H7 (cell line): ENCODE data around the gene ABCA5. TPM values are rescaled to one million over a fixed set of nuclear protein-coding genes. Genes with fewer than 3 reads are reported as not detected.

ENCODE experiments used
- DNase-seq: peaks from one replicate; pipeline ENCODE4 v3.0.0; 2012
- H3K27me3 ChIP-seq: 2 replicates; pipeline ENCODE4 v1.6.0; 2011; ENCODE audit warnings: mild to moderate bottlenecking, low read length; ENCODE audit not compliant: control insufficient read depth, insufficient read depth
- H3K36me3 ChIP-seq: replicated peaks from 2 replicates; pipeline ENCODE4 v1.5.1; 2011; ENCODE audit warnings: low read length; ENCODE audit not compliant: control insufficient read depth, insufficient read depth
- H3K4me3 ChIP-seq: 2 replicates; pipeline ENCODE4 v1.5.1; 2011; ENCODE audit warnings: low read depth, mild to moderate bottlenecking, control low read depth, low read length, moderate library complexity; ENCODE audit not compliant: insufficient read depth
- total RNA-seq: library from RNA; depleted of rRNA; stranded (reverse); fragments of >200 nt; shearing (Covaris generic); gene quantifications from 2 replicates; pipeline ENCODE4 v1.2.3, GENCODE V29; 2014; rRNA removed

ABCA5 gene, protein sequence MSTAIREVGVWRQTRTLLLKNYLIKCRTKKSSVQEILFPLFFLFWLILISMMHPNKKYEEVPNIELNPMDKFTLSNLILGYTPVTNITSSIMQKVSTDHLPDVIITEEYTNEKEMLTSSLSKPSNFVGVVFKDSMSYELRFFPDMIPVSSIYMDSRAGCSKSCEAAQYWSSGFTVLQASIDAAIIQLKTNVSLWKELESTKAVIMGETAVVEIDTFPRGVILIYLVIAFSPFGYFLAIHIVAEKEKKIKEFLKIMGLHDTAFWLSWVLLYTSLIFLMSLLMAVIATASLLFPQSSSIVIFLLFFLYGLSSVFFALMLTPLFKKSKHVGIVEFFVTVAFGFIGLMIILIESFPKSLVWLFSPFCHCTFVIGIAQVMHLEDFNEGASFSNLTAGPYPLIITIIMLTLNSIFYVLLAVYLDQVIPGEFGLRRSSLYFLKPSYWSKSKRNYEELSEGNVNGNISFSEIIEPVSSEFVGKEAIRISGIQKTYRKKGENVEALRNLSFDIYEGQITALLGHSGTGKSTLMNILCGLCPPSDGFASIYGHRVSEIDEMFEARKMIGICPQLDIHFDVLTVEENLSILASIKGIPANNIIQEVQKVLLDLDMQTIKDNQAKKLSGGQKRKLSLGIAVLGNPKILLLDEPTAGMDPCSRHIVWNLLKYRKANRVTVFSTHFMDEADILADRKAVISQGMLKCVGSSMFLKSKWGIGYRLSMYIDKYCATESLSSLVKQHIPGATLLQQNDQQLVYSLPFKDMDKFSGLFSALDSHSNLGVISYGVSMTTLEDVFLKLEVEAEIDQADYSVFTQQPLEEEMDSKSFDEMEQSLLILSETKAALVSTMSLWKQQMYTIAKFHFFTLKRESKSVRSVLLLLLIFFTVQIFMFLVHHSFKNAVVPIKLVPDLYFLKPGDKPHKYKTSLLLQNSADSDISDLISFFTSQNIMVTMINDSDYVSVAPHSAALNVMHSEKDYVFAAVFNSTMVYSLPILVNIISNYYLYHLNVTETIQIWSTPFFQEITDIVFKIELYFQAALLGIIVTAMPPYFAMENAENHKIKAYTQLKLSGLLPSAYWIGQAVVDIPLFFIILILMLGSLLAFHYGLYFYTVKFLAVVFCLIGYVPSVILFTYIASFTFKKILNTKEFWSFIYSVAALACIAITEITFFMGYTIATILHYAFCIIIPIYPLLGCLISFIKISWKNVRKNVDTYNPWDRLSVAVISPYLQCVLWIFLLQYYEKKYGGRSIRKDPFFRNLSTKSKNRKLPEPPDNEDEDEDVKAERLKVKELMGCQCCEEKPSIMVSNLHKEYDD (N-terminal part only)
- 0.42 and 0.48 TPM in 2 replicates for total RNA-seq

- Histone ChIP-seq H3K4me3 (peak within 1 kb of the TSS; percentile 81), H3K27me3 (peaks cover 13% of the 10 kb centered on the region), H3K36me3 (no peaks in the 10 kb centered on the region)
- DNase-seq, result peak; percentile 91
Measured at GRCh38 chr17:69327060-69327831, at the start of gene ABCA5. Gene ABCA5, minus strand, starts transcription at chr17:69327133. Its CDS starts 12,718 bp downstream, at chr17:69314415.

- no peak for DNase-seq
- Histone ChIP-seq H3K36me3 (no peaks in the 10 kb centered on the region), H3K27me3 (no peaks in the 10 kb centered on the region), H3K4me3 (no peak overlapping the region)
Measured at GRCh38 chr17:69375229-69375628, 48.3 kb upstream of the ABCA5 start.

DNA sequence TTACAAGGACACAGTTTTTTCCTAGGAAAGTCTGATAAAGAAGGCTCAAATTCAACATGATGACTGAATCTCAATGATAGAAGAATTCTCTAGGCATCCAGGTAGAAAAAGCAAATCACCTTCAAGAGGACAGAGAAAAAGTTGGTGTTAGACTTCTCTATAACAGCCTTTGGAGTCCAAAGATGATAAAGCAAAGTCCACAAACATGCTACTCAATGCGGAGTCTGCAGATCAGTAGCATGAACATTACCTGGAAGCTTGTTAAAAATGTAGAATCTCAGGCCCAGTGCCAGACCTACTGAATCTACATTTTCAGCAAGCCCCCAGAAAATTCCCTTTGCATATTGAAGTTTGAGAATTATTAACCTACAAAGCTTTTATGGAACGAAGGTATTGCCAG lies 46.1 kb upstream of the ABCA5 start:
- Histone ChIP-seq H3K4me3 (no peak overlapping the region), H3K36me3 (no peaks in the 10 kb centered on the region), H3K27me3 (no peaks in the 10 kb centered on the region)
- no peak for DNase-seq

DNA sequence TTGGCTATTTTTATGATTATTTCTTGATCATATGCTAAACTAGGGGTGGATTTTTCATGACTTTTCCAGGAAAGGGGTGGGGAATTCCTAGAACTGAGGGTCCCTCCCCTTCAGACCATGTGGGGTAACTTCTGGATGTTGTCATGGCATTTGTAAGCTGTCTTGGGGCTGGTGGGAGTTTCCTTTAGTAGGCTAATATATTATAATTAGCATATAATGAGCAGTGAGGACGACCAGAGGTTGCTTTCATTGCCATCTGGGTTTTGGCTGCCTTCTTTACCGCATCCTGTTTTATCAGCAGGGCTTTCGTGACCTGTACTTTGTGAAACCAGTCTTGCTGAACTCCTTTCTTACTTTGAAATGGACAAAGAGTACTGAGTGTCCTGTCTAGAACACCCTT lies 40.4 kb upstream of the ABCA5 start:
- H3K27me3 ChIP-seq, result no peaks in the 10 kb centered on the region
- no peaks in the 10 kb centered on the region for H3K36me3 ChIP-seq
- no peak for DNase-seq
- no peak overlapping the region for H3K4me3 ChIP-seq

DNA sequence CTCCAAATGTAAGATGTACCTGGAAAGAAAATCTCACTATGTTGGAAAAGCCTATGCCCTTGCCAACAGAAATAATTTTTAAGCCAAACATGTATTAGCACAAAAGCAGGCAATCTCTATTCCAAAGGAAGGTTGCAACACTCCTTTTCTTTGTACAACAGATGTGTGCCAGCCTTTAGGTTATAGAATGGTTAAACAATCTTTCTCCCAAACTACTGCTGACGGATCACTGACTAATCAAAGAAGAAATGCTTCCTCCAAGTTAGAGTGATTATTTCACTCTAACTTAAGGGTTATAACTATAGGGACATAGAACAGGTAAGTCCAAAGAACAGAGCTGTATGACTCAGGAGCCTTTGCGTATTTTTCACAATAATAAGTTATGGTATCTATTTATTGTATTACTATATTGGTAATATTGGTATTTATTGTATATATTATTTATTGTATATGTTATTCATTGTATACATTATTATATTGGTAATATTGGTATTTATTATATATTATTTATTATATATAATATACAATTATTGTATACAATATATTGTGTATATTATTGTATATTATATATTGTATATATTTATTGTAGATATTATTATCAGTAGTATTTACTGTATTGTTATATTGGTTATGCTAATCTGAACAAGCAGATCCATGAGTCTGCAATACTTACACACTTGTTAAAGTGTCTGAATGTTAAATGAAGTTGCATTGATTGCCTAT lies 36.7 kb upstream of the ABCA5 start:
- Histone ChIP-seq H3K4me3 (no peak overlapping the region), H3K27me3 (no peaks in the 10 kb centered on the region), H3K36me3 (no peaks in the 10 kb centered on the region)
- DNase-seq, result no peak

GRCh38 chr17:69361156-69361555 lies 34.2 kb upstream of the ABCA5 start:
- DNase-seq, result no peak
- Histone ChIP-seq H3K4me3 (no peak overlapping the region), H3K36me3 (no peaks in the 10 kb centered on the region), H3K27me3 (no peaks in the 10 kb centered on the region)

DNA sequence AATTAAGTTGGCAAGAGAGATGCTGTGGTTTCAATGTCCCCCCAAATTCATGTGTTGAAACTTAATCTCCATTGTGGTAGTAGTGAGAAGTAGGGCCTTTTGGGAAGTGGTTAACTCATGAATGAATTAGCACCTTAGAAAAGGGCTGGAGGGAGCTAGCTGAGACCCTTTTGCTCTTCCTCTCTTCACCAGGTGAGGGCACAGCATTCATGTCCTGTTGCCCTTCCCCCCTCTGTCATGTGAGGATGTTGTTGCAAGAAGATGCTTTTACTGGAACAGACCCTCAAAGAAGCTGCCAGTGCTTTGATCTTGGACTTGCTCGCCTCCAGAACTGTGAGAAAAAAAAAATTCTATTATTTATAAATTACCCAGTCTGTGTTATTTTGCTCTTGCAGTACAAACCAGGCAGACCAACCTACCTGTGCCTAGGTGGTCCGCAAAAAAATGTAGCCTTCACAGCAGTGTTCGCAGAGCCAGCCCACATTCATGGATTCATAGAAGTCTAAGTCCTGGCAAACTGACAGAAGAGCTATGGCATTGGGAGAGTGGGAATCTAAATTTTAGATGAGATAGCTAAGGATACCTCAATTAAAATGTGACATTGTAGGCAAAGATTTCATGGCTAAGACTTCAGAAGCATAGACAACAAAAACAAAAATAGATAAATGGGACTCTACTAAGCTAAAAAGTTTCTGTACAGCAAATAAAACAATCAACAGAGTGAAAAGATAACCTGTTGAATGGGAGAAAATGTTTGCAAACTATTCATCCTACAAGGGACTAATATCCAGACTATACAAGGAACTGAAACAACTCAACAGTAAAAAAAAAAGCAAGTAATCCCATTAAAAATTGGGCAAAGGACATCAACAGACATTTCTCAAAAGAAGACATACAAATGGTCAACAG lies 32.0 kb upstream of the ABCA5 start:
- Histone ChIP-seq H3K4me3 (no peak overlapping the region), H3K27me3 (no peaks in the 10 kb centered on the region), H3K36me3 (no peaks in the 10 kb centered on the region)
- DNase-seq, result peak; percentile 57

DNA sequence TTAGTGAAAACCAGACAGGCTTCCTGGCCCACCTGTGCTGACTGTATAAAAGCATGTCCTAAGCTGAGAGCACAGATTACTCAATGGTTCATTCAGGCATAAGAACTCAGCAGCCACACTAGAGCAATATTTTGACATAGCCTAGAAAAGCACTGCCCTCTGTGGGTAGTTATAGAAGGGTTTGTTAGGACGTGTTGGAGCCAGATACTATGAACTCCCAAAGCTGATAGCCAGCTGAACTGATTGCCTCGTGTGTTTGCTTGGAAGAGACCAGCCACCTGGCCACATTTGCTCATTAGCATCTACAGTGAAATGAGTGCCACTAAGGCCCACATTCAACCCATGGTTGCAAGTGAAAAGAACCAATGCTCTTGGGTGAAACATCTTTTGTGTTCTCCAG lies 30.8 kb upstream of the ABCA5 start:
- no peaks in the 10 kb centered on the region for H3K36me3 ChIP-seq
- no peak overlapping the region for H3K4me3 ChIP-seq
- no peak for DNase-seq
- H3K27me3 ChIP-seq, result no peaks in the 10 kb centered on the region

DNA sequence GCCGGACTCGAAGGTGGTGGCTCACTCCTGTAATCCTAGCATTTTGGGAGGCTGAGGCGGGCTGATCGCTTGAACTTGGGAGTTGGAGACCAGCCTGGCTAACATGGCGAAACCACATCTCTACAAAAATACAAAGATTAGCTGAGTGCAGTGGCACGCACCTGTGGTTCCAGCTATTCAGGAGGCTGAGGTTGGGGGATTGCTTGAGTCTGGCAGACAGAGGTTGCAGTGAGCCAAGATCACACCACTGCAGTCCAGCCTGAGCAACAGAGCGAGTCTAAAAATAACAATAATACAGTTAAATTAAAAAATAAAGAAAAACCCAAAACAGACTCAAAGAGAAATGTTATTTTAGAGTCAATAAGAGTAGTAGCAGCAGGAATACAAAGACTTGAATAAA lies 29.7 kb upstream of the ABCA5 start:
- no peaks in the 10 kb centered on the region for H3K36me3 ChIP-seq
- no peak for DNase-seq
- H3K4me3 ChIP-seq, result no peak overlapping the region
- no peaks in the 10 kb centered on the region for H3K27me3 ChIP-seq

DNA sequence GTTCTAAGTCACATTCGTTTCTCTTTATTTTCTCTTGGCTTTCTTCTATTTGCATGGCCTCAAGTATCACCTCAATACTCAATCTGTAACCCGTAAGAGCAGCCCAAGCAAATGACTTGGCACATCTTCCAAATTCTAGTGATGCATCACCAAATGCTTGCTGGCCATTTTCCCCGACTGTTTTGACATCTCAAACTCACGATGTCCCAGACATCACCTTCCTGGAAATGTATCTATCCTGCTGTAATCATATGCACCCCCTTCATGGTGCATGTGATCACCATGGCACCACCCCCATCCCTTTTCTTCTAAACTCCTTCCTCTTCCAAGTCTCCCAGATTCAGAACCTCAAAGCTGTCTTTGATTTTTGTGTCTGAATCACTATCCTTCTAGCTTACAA lies 24.0 kb upstream of the ABCA5 start:
- no peaks in the 10 kb centered on the region for H3K36me3 ChIP-seq
- H3K4me3 ChIP-seq, result no peak overlapping the region
- no peak for DNase-seq
- H3K27me3 ChIP-seq, result no peaks in the 10 kb centered on the region

DNA sequence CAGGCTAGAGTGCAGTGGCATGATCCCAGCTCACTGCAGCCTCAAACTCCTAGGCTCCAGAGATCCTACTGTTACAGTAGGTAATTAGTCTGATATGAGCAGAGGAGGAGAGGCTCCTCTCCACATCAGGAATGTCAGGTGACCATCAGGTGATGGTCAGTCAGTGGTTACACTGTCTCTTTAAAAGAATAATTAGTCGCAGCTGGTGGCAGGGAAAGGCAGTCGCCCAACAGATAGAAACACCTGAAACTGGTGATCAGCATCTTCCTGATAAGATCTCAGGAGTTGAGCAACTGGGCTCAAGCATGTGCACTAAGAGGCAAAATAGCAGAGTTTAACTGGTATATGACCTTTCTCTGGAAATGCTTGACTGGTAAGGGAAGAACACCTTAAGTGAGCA lies 21.5 kb upstream of the ABCA5 start:
- H3K36me3 ChIP-seq, result no peaks in the 10 kb centered on the region
- no peak overlapping the region for H3K4me3 ChIP-seq
- no peak for DNase-seq
- H3K27me3 ChIP-seq, result no peaks in the 10 kb centered on the region

- no peaks in the 10 kb centered on the region for H3K27me3 ChIP-seq
- no peak for DNase-seq
- no peaks in the 10 kb centered on the region for H3K36me3 ChIP-seq
- H3K4me3 ChIP-seq, result no peak overlapping the region
Measured at GRCh38 chr17:69346766-69347165, 19.8 kb upstream of the ABCA5 start.
